Fibroblast of villous mesenchyme (primary cell): ENCODE measurements around the gene NOL12. TPM values are rescaled to one million over a fixed set of nuclear protein-coding genes. Genes with fewer than 3 reads are reported as not detected.
"Not testable (repeated sequence)": the region's sequence is repeated elsewhere in the genome, so short reads cannot be mapped to it uniquely, and the experiment has no call there.

ENCODE experiments used
- DNase-seq: peaks from one replicate; pipeline ENCODE4 v3.0.0-alpha.2; 2010; ENCODE audit warnings: low read depth
- H3K4me3 ChIP-seq: 2 replicates; pipeline ENCODE4 v1.5.1; 2011; ENCODE audit warnings: low read depth, mild to moderate bottlenecking, low read length
- total RNA-seq: library from RNA; depleted of rRNA; stranded (reverse); fragments of >200 nt; gene quantifications from 2 replicates; pipeline ENCODE4 v1.2.3, GENCODE V29; 2012
- TF ChIP-seq, protein P1 (sequence below): IDR thresholded peaks from 2 replicates; pipeline ENCODE4 v1.5.1; 2012; ENCODE audit warnings: low read depth, mild to moderate bottlenecking, low read length; ENCODE audit not compliant: insufficient read depth

NOL12 gene
- total RNA-seq, 1 donor, result 7.3 TPM

DNA sequence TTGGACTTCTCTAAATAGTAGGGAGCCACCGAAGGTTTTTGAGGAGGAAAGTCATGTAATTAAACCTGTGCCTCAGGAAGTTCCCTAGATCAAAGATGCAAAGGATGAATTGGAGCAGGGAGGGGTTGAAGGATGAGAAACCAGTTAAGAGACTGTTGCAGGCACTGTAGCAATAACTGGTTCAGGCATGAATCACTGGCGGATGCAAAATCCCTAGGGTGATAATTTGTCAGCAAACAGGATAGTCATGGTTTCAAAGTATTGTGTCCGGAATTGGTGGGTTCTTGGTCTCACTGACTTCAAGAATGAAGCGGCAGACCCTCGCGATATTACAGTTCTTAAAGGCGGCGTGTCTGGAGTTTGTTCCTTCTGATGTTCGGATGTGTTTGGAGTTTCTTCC lies 30.6 kb downstream of the NOL12 start:
- TF ChIP-seq, protein P1, sequence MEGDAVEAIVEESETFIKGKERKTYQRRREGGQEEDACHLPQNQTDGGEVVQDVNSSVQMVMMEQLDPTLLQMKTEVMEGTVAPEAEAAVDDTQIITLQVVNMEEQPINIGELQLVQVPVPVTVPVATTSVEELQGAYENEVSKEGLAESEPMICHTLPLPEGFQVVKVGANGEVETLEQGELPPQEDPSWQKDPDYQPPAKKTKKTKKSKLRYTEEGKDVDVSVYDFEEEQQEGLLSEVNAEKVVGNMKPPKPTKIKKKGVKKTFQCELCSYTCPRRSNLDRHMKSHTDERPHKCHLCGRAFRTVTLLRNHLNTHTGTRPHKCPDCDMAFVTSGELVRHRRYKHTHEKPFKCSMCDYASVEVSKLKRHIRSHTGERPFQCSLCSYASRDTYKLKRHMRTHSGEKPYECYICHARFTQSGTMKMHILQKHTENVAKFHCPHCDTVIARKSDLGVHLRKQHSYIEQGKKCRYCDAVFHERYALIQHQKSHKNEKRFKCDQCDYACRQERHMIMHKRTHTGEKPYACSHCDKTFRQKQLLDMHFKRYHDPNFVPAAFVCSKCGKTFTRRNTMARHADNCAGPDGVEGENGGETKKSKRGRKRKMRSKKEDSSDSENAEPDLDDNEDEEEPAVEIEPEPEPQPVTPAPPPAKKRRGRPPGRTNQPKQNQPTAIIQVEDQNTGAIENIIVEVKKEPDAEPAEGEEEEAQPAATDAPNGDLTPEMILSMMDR, result no peak
- no peak overlapping the region for H3K4me3 ChIP-seq
- DNase-seq, result peak; percentile 62

DNA sequence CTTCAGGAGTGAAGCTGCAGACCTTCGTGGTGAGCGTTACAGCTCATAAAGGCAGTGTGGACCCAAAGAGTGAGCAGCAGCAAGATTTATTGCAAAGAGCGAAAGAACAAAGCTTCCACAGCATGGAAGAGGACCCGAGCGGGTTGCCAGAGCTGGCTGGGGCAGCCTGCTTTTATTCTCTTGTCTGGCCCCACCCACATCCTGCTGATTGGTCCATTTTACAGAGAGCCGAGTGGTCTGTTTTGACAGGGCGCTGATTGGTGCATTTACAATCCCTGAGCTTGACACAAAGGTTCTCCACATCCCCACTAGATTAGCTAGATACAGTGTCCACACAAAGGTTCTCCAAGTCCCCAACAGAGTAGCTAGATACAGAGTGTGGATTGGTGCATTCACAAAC lies 31.1 kb downstream of the NOL12 start:
- not testable (repeated sequence) for DNase-seq, H3K4me3 ChIP-seq

DNA sequence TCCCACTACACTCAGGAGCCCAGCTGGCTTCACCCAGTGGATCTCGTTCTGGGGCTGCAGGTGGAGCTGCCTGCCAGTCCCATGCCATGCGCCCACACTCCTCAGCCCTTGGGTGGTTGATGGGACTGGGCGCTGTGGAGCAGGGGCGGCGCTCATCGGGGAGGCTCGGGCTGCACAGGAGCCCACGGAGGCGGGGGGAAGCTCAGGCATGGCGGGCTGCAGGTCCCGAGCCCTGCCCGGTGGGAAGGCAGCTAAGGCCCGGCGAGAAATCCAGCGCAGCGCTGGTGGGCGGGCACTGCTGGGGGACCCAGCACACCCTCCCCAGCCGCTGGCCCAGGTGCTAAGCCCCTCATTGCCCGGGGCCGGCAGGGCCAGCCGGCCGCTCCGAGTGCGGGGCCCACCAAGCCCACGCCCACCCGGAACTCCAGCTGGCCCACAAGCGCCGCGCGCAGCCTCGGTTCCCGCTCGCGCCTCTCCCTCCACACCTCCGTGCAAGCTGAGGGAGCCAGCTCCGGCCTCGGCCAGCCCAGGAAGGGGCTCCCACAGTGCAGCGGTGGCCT lies 31.7 kb downstream of the NOL12 start:
- not testable (repeated sequence) for DNase-seq, H3K4me3 ChIP-seq

DNA sequence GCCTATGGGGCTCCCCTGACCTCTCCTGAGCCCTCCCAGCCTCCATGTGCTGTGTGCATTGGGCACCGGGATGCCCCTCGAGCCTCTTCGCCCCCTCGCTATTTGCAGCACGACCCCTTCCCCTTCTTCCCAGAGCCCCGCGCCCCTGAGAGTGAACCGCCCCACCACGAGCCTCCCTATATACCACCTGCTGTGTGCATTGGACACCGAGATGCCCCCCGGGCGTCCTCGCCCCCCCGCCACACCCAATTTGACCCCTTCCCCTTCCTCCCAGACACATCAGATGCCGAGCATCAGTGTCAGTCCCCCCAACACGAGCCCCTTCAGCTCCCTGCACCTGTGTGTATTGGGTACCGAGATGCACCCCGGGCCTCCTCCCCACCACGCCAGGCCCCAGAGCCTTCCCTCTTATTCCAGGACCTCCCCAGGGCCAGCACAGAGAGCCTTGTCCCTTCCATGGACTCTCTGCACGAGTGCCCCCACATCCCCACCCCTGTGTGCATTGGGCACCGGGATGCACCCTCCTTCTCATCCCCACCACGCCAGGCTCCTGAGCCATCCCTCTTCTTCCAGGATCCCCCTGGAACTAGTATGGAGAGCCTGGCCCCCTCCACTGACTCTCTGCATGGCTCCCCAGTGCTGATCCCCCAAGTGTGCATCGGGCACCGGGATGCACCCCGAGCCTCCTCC lies 39.6 kb downstream of the NOL12 start:
- TF ChIP-seq, protein P1, result no peak
- no peak for DNase-seq
- no peak overlapping the region for H3K4me3 ChIP-seq

DNA sequence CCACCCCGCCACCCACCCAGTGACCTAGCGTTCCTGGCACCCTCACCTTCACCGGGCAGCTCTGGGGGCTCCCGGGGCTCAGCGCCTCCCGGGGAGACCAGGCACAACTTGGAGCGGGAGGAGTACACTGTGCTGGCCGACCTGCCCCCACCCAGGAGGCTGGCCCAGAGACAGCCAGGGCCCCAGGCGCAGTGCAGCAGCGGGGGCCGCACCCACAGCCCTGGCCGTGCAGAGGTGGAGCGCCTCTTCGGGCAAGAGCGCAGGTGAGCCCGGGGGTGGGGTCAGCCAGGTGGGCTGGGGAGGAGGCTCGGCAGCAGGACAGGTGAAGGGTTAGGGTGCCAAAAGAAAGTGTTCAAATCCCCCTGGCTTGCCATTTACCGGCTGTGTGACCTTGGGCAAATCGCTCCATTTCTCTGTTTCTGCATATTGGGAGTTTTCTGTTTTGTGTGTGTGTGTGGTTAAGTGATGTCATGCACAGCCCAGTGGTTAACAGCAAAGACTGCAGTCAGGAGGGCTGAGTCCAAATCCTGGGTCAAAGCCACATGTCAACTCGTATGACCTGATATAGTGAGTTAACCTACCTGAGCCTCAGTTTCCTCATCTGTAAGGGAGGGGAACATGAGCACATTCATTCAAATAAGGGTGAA lies 40.2 kb downstream of the NOL12 start:
- peak; percentile 45 for DNase-seq
- H3K4me3 ChIP-seq, result no peak overlapping the region
- TF ChIP-seq, protein P1, result peak; percentile 33

DNA sequence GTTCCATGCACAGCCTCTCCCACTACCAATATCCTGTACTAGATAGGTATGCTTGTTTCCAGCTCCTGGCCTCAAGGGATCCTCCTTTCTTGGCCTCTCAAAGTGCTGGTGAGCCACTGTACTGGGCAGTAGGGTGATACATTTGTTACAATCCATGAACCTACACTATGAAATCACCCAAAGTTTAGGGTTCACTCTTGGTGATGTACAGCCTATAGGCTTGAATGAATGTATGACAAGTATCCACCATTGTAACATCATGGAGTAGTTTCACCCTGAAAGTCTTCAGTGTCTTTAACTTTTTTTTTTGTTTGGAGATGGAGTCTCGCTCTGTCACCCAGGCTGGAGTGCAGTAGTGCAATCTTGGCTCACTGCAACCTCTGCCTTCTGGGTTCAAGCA lies 42.5 kb downstream of the NOL12 start:
- TF ChIP-seq, protein P1, result no peak
- no peak for DNase-seq
- no peak overlapping the region for H3K4me3 ChIP-seq

DNA sequence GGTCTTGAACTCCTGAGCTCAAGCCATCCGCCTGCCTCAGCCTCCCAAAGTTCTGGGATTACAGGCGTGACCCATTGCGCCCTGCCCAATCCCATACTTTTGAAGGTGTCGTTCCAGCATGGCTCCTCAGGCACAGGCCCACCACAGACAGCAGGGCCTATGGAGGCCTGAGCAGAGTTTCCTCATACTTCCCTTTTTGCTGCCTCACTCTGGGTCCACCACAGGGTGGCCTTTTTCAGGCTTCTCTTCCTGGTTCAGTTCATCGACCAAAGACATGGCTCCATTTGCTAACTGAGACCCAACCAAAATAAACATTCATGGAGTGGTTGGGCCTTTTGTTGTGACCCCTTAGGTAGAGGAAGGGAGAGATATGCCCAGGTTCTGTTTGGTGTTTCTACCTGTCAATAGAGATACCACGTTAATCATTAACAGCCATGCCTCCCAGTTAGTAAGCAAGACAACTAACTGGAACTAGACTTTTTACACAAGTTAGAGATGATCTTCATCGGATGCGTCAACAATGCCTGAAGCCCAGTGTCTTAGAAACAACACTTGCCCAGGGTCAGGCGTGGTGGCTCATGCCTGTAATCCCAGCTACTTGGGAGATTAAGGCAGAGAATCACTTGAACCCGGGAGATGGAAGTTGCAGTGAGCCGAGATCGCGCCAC lies 45.8 kb downstream of the NOL12 start:
- DNase-seq, result no peak
- TF ChIP-seq, protein P1, result peak; percentile 24
- H3K4me3 ChIP-seq, result no peak overlapping the region
